Astrocyte of the cerebellum (primary cell): ENCODE data around the gene GZF1.
"Not testable (repeated sequence)": the region's sequence is repeated elsewhere in the genome, so short reads cannot be mapped to it uniquely, and the experiment has no call there.

Experiments used
- DNase-seq: peaks from one replicate; pipeline ENCODE4 v3.0.0-alpha.2; 2011; ENCODE audit warnings: low read depth
- H3K4me3 ChIP-seq: 2 replicates; pipeline ENCODE4 v1.5.1; 2011; ENCODE audit warnings: mild to moderate bottlenecking, low read depth, low read length, moderate library complexity
- in situ Hi-C: cut with HindIII; loops from 2 replicates; pipeline ENCODE4 v1.10.0; 2017; ENCODE audit warnings: low sequenced_read_pairs
- TF ChIP-seq, protein P1 (sequence below): IDR thresholded peaks from 2 replicates; pipeline ENCODE4 v1.5.1; 2012; ENCODE audit warnings: low read length, low read depth, moderate library complexity, mild to moderate bottlenecking; ENCODE audit errors: missing control alignments

GZF1 gene

DNA sequence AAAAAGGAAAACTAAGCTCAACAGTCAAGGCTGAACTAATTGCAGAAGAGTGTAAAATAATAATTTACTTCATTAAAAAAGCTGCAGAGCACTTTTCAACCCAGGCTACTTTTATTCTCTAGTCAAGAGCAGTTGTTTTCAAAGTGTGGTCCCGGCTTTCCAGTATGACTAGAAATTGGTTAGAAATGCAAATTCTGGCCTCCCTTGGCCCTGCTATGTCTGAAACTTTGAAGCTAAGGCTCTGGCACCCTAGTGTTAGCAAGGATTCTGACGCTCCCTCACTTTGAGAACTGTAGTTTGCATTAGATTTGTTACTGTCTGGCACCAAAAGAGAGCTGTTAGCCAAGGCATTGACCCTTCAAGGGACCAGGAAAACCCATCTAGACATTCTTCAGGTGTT is 20.9 kb upstream of the GZF1 start:
- in situ Hi-C loops = loop anchor here (5.0 kb wide), 1 partner anchor 649 kb away; no protein-coding TSS in a partner anchor
- TF ChIP-seq, protein P1, sequence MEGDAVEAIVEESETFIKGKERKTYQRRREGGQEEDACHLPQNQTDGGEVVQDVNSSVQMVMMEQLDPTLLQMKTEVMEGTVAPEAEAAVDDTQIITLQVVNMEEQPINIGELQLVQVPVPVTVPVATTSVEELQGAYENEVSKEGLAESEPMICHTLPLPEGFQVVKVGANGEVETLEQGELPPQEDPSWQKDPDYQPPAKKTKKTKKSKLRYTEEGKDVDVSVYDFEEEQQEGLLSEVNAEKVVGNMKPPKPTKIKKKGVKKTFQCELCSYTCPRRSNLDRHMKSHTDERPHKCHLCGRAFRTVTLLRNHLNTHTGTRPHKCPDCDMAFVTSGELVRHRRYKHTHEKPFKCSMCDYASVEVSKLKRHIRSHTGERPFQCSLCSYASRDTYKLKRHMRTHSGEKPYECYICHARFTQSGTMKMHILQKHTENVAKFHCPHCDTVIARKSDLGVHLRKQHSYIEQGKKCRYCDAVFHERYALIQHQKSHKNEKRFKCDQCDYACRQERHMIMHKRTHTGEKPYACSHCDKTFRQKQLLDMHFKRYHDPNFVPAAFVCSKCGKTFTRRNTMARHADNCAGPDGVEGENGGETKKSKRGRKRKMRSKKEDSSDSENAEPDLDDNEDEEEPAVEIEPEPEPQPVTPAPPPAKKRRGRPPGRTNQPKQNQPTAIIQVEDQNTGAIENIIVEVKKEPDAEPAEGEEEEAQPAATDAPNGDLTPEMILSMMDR = no peak
- no peak overlapping the region for H3K4me3 ChIP-seq
- DNase-seq = no peak

DNA sequence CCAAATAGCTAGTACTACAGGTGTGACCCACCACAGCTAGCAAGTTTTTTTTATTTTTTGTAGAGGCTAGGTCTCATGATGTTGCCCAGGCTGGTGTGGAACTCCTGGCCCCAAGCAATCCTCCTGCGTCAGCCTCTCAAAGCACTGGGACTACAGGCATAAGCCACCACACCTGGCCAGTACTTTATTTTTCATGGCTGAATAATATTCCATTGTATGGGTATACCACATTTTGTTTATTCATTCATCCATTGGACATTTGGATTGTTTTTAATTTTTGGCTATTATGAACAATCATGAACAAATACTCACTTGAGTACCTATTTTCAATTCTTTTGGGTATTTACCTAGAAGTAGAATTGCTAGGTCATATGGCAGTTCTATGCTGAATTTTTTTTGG is 18.4 kb upstream of the GZF1 start:
- TF ChIP-seq, protein P1 = no peak
- DNase-seq = no peak
- in situ Hi-C loops = loop anchor here (5.0 kb wide), 1 partner anchor 651 kb away; no protein-coding TSS in a partner anchor
- H3K4me3 ChIP-seq = no peak overlapping the region

DNA sequence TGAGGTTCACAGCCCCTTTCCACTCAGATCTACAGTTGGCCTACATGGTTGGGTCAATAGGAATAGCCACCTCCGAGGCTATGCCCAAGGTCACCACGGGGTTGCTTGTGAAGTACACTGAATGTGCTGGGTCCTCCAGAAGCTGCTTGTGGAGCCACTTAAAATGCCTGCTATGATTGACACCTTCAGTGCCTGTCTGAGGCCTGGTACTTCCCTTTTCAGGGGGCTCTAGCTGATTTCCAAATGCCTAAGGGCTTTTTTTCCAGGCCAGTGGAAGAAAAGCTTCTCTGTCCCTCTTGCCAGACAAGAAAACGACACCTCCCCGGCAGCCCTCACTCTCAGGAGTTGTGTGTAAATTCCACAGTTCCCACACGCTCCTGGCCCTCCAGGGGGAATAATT is 17.6 kb upstream of the GZF1 start:
- in situ Hi-C loops = loop anchor here (5.0 kb wide), 1 partner anchor 652 kb away; no protein-coding TSS in a partner anchor
- H3K4me3 ChIP-seq = no peak overlapping the region
- TF ChIP-seq, protein P1 = no peak
- DNase-seq = no peak

DNA sequence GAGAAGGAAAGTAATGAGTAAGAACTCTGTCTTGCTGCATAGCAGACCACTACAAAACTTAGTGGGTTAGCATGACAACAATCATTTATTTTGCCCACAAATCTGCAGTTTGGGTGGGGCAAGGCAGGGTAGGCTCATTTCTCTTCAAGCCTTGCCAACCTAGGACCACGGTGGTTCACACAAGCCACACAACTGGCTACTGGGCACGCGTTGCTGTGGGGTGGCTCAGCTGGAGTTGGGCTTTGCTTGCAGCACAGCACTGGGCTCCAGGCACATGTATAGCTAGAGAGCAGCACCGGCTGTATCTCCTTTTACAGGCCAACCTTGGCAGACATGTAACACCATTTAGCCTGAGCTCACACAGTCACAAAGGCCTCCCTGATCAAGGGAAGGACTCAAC is 16.0 kb upstream of the GZF1 start:
- TF ChIP-seq, protein P1 = no peak
- in situ Hi-C loops = no loop called here
- no peak overlapping the region for H3K4me3 ChIP-seq
- DNase-seq = no peak

DNA sequence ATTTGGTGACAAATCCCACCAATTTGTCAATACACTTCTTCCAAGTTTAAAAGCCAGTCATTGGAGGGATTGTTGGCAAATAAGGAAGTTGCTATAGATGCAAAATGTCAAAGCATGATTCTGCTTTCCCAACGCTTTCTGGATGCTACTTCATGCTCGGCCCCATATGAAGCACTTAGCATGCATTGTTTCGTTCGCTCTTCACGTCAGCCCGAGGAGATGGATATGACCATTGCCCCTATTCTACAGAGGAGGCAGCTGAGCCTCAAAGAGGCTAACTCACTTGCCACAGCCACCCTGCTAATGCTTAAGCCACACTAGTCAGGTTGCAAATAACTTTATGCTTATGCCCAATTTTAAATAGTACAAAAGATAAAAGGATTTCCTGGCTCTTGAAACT is 14.2 kb upstream of the GZF1 start:
- TF ChIP-seq, protein P1 = no peak
- in situ Hi-C loops = no loop called here
- DNase-seq = no peak

DNA sequence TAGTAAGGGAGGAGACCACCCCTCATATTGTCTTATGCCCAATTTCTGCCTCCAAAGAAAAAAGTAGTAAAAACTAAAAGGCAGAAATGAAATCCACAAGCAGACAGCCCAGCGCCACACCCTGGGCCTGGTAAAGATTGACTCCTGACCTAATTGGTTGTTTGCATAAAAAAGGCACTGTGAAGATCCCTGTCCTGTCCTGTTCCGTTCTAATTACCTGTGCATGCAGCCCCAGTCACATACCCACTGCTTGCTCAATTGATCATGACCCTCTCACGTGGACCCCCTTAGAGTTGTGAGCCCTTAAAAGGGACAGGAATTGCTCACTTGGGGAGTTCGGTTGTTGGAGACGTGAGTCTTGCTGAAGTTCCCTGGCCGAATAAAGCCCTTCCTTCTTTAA is 13.5 kb upstream of the GZF1 start:
- DNase-seq, H3K4me3 ChIP-seq, in situ Hi-C loops: not testable (repeated sequence)

More for the DNA sequence above, 14.2 kb upstream of the GZF1 start:
- H3K4me3 ChIP-seq = no peak overlapping the region

DNA sequence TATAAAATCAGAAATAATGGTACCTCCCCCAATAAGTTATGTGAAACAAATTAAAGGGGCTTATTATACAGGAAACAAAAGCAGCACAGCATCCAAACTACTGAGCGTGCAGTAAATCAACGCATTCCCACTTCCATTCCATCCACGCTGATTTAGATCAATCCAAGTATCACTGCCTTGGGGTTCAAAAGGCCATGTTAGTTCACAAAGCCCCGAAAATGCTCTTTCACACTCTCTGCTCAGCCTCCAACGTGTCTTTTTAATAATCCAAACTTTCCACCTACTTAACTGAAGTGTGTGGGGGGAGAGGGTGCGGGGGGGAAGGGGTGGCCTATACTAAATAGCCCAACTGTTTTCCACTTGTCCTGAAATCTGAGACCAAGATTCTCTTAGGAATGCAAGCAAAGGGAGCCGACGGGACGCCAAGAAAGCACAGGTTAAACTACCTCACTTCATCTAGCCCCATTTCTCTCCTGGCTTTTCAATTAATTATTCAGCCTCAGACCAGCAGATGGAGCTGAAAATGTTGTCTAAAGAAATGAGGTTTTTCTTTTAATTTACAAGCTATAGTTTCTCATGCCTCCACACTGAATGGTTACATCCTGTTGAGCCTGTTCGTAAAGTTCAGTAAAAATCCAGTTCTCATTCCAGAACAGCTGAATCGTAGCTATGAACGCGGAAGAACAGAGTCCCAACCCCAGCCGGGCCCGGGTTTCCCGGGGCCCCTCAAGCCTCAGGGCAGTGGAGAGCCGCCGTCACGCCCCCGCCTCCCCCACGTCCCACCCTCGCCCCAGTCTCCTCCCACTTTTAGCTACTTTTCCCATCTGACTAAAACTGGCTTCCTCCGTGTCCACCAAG is 12.4 kb upstream of the GZF1 start:
- in situ Hi-C loops = no loop called here
- peak overlapping the region; percentile 97 for H3K4me3 ChIP-seq
- TF ChIP-seq, protein P1 = peak; percentile 36
- no peak for DNase-seq
